GM18508 (cell line): ENCODE results near the gene ZNF438.

ENCODE experiments used
- ATAC-seq: cut with Tn5 transposase; IDR thresholded peaks from one replicate; pipeline ENCODE4 v1.9.1; 2021; ENCODE audit warnings: moderate number of reproducible peaks; ENCODE audit not compliant: insufficient read depth, unreplicated experiment

ZNF438 gene

GRCh38 chr10:31017534-31018355, 13.9 kb downstream of the ZNF438 start:
- no peak for ATAC-seq

- ATAC-seq, result no peak
These were observed 17.3 kb downstream of the ZNF438 start for GRCh38 chr10:31014161-31014875.

GRCh38 chr10:31013331-31013730, 18.3 kb downstream of the ZNF438 start:
- ATAC-seq, result no peak

GRCh38 chr10:31011665-31012022, 20.0 kb downstream of the ZNF438 start:
- ATAC-seq, result no peak

- no peak for ATAC-seq
These were observed 20.5 kb downstream of the ZNF438 start for GRCh38 chr10:31011017-31011664.

- no peak for ATAC-seq
These were observed 21.6 kb downstream of the ZNF438 start for GRCh38 chr10:31010062-31010461.

GRCh38 chr10:31005895-31006294, 25.8 kb downstream of the ZNF438 start:
- ATAC-seq, result no peak

- ATAC-seq, result no peak
These were observed 27.0 kb downstream of the ZNF438 start for GRCh38 chr10:31004611-31005193.

GRCh38 chr10:31001740-31002139, 29.9 kb downstream of the ZNF438 start:
- ATAC-seq, result no peak

- ATAC-seq, result no peak
These were observed 30.8 kb downstream of the ZNF438 start for GRCh38 chr10:31000867-31001266.

- no peak for ATAC-seq
These were observed 31.4 kb downstream of the ZNF438 start for GRCh38 chr10:31000071-31000782.

GRCh38 chr10:30999070-30999712, 32.5 kb downstream of the ZNF438 start:
- no peak for ATAC-seq

GRCh38 chr10:30997536-30998235, 34.0 kb downstream of the ZNF438 start:
- ATAC-seq, result no peak

GRCh38 chr10:30996481-30997005, 35.1 kb downstream of the ZNF438 start:
- ATAC-seq, result no peak

- no peak for ATAC-seq
These were observed 36.4 kb downstream of the ZNF438 start for GRCh38 chr10:30995081-30995770.

- no peak for ATAC-seq
These were observed 38.5 kb downstream of the ZNF438 start for GRCh38 chr10:30993155-30993554.

GRCh38 chr10:30992681-30993080, 39.0 kb downstream of the ZNF438 start:
- ATAC-seq, result no peak

GRCh38 chr10:30991647-30992011, 40.0 kb downstream of the ZNF438 start:
- no peak for ATAC-seq
